Kidney (tissue), 14 donors: ENCODE measurements around the gene GPRC5A. TPM values are rescaled to one million over a fixed set of nuclear protein-coding genes. Genes with fewer than 3 reads are reported as not detected.

ENCODE experiments used
- DNase-seq, 5 donors: peaks; one replicate each; pipeline ENCODE4 v3.0.0-alpha.2; 2013 to 2020
- FAIRE-seq: peaks from 2 replicates; lab custom pipeline; 2012; peaks lifted over from hg19 to GRCh38; lab: Jason Lieb, UNC
- H3K27ac ChIP-seq, 2 donors: one replicate each; pipeline ENCODE4 v1.7.0; 2013; ENCODE audit warnings: low read depth in 2 of 2, low read length in 2 of 2, inconsistent platforms in 1 of 2
- H3K27me3 ChIP-seq: one replicate; pipeline ENCODE4 v1.7.1; 2013; ENCODE audit warnings: low read length, inconsistent platforms; ENCODE audit not compliant: control insufficient read depth, insufficient read depth
- H3K36me3 ChIP-seq, 3 donors: one replicate each; pipeline versions ENCODE4 v1.7.0 to v1.7.1; 2013; ENCODE audit warnings: low read length in 3 of 3, control low read depth in 1 of 3, inconsistent platforms in 1 of 3; ENCODE audit not compliant: insufficient read depth in 3 of 3, control insufficient read depth in 2 of 3
- H3K4me1 ChIP-seq, 3 donors: one replicate each; pipeline versions ENCODE4 v1.7.0 to v1.7.1; 2013; ENCODE audit warnings: low read length in 3 of 3, inconsistent platforms in 1 of 3, low read depth in 1 of 3; ENCODE audit not compliant: control insufficient read depth in 2 of 3, insufficient read depth in 2 of 3
- H3K4me3 ChIP-seq, 3 donors: one replicate each; pipeline versions ENCODE4 v1.7.0 to v1.8.1; 2013; ENCODE audit warnings: low read length in 3 of 3, control low read depth in 1 of 3, inconsistent platforms in 1 of 3
- H3K9ac ChIP-seq, 3 donors: one replicate each; pipeline versions ENCODE4 v1.7.0 to v1.7.1; 2013; ENCODE audit warnings: low read length in 3 of 3, control low read depth in 1 of 3, inconsistent platforms in 1 of 3
- H3K9me3 ChIP-seq, 3 donors: one replicate each; pipeline versions ENCODE4 v1.7.0 to v1.7.1; 2013; ENCODE audit warnings: low read length in 3 of 3, control low read depth in 1 of 3, inconsistent platforms in 1 of 3; ENCODE audit not compliant: control insufficient read depth in 2 of 3, insufficient read depth in 1 of 3
- intact Hi-C: fragments of 100-400 bp; cut with DNase I; formaldehyde crosslinking; loops from one replicate; pipeline ENCODE4 v1.11.1; 2022
- polyA plus RNA-seq: library from polyadenylated mRNA; stranded (reverse); fragments of 350-450 nt; fragmentation: Illumina TruSeq; extraction: RNeasy Lipid Tissue Mini Kit (QIAGEN cat#74804); gene quantifications from one replicate; pipeline ENCODE4 v1.2.3, GENCODE V29; 2014; ENCODE audit warnings: low read depth, low replicate concordance; ENCODE audit not compliant: insufficient read depth
- total RNA-seq: library from RNA; stranded (reverse); fragmentation: NEBNext Ultra II Directional; extraction: Animal tissue kit (Norgen Biotek cat#: 25700); gene quantifications from one replicate; pipeline ENCODE4 v1.2.1, GENCODE V29; 2021
- TF ChIP-seq, protein P1 (sequence below): IDR thresholded peaks from 3 replicates; pipeline ENCODE4 v1.5.1; 2012; ENCODE audit warnings: mild to moderate bottlenecking, moderate library complexity, borderline replicate concordance; ENCODE audit not compliant: insufficient read depth; ENCODE audit errors: extremely low read depth
- donor health status: control.
- donor health status: control.
- donor health status: control.
- donor health status: control.
- donor health status: control.
- donor health status: DM: yes; HTN: yes; CAD: no.
- donor health status: Normal renal cell carcinoma (clear cell type).

Gene GPRC5A
- total and polyA plus RNA-seq, 2 donors from 2014 or later: 6.3 to 60.6 TPM

DNA sequence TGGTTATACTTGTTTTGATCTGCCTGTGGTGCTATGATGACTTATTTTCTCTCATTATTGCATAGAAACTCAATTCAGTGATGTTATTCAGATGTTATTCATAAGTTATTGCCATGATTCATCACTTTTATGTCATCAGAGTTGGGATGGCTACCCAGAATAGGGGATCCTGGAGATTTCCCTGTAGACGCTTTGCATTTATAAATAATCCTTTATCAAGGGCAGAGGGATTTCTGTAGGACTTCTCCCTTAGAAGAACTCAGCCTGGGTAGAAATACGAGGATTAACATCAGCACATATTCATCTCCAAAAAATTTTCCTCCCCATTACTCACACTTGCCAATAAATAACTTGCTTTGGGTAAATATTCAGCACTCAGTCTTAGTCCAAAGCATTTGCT lies 4.9 kb downstream of the GPRC5A start:
- TF ChIP-seq, protein P1, sequence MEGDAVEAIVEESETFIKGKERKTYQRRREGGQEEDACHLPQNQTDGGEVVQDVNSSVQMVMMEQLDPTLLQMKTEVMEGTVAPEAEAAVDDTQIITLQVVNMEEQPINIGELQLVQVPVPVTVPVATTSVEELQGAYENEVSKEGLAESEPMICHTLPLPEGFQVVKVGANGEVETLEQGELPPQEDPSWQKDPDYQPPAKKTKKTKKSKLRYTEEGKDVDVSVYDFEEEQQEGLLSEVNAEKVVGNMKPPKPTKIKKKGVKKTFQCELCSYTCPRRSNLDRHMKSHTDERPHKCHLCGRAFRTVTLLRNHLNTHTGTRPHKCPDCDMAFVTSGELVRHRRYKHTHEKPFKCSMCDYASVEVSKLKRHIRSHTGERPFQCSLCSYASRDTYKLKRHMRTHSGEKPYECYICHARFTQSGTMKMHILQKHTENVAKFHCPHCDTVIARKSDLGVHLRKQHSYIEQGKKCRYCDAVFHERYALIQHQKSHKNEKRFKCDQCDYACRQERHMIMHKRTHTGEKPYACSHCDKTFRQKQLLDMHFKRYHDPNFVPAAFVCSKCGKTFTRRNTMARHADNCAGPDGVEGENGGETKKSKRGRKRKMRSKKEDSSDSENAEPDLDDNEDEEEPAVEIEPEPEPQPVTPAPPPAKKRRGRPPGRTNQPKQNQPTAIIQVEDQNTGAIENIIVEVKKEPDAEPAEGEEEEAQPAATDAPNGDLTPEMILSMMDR: no peak
- H3K4me3 ChIP-seq: no peak overlapping the region
- no peak overlapping the region for H3K9ac ChIP-seq
- FAIRE-seq: no peak
- no peak for DNase-seq
- intact Hi-C loops: no loop called here
- H3K27me3 ChIP-seq: no peaks in the 10 kb centered on the region
- H3K36me3 ChIP-seq: no peaks in the 10 kb centered on the region
- H3K27ac ChIP-seq: no peak overlapping the region
- H3K4me1 ChIP-seq: peaks cover 0 to under 1% (median 0%) of the 10 kb centered on the region in 3 donors
- no peaks in the 10 kb centered on the region for H3K9me3 ChIP-seq

DNA sequence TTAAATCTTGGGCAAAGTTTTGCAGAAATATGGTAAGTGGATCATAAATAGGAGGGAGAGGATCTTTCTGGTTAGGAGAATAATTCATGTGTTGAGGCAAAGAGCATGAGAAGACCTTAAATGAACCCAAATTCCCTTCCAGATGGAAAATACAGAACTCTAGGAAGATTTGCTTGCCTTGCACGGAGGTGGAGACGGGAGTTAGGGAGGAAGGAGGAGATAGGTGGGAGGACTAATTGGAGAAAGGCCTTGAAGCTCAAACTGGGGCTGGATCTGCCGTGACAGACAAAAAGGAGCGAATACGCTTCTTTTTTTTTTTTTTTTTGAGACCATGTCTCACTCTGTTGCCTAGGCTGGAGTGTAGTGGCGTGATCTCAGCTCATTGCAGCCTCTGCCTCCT lies 5.9 kb downstream of the GPRC5A start:
- no peaks in the 10 kb centered on the region for H3K4me1 ChIP-seq

DNA sequence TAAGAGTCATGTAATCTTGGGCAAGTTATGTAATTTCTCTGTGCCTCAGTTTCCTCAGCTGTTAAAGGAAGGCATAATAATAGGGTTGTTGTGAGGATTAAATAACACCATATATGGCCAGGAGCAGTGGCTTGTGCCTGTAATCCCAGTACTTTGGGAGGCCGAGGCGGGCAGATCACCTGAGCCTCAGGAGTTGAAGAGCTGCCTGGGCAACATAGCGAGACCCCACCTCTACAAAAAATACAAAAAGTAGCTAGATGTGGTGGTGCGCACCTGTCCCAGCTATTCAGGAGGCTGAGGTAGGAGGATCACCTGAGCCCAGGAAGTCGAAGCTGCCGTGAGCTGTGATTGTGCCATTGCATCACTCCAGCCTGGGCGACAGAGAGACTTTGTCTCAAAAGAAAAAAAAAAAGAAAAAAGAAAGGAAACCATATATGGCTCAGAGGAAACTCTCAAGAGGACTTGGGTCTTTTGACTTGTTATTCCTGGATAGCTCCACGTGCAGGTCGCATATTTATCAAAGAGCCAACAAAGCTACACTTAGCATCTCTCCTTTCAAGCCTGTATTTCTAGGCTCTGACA lies 6.9 kb downstream of the GPRC5A start:
- H3K9ac ChIP-seq: no peak overlapping the region
- H3K4me3 ChIP-seq: no peak overlapping the region
- H3K36me3 ChIP-seq: no peaks in the 10 kb centered on the region
- DNase-seq: no peak
- TF ChIP-seq, protein P1: no peak
- no peak for FAIRE-seq
- H3K9me3 ChIP-seq: no peaks in the 10 kb centered on the region
- no peak overlapping the region for H3K27ac ChIP-seq
- no peaks in the 10 kb centered on the region for H3K27me3 ChIP-seq
- intact Hi-C loops: no loop called here
- H3K4me1 ChIP-seq: no peaks in the 10 kb centered on the region

More for the DNA sequence above, 5.9 kb downstream of the GPRC5A start:
- H3K27me3 ChIP-seq: no peaks in the 10 kb centered on the region
- no peak overlapping the region for H3K27ac ChIP-seq
- TF ChIP-seq, protein P1: no peak
- H3K4me3 ChIP-seq: no peak overlapping the region
- H3K9me3 ChIP-seq: no peaks in the 10 kb centered on the region
- H3K9ac ChIP-seq: no peak overlapping the region
- no peaks in the 10 kb centered on the region for H3K36me3 ChIP-seq
- DNase-seq (no peak), FAIRE-seq (no peak)
- intact Hi-C loops: no loop called here
